Prostate gland (tissue), 2 donors: ENCODE measurements around the gene RCAN3. TPM values are rescaled to one million over a fixed set of nuclear protein-coding genes. Genes with fewer than 3 reads are reported as not detected.
"Not testable (repeated sequence)": the region's sequence is repeated elsewhere in the genome, so short reads cannot be mapped to it uniquely, and the experiment has no call there.

Source experiments
- DNase-seq: peaks from one replicate; pipeline ENCODE4 v3.0.0-alpha.2; 2019; ENCODE audit warnings: low spot score
- H3K27ac ChIP-seq, 2 donors: fragments of 200-600 bp; sonication (generic); 2 replicates each; pipeline ENCODE4 v1.5.1; 2017 to 2019
- H3K27me3 ChIP-seq: fragments of 200-600 bp; sonication (generic); replicated peaks from 2 replicates; pipeline ENCODE4 v1.5.1; 2019; ENCODE audit not compliant: insufficient read depth
- H3K36me3 ChIP-seq, 2 donors: fragments of 200-600 bp; sonication (generic); 1 replicate in 1 of 2; 2 replicates in 1 of 2; pipeline versions ENCODE4 v1.5.1 to v1.8.1; 2017 to 2019
- H3K4me1 ChIP-seq: fragments of 200-600 bp; sonication (generic); replicated peaks from 2 replicates; pipeline ENCODE4 v1.5.1; 2019
- H3K4me3 ChIP-seq, 2 donors: fragments of 200-600 bp; sonication (generic); 2 replicates each; pipeline ENCODE4 v1.5.1; 2017 to 2019
- H3K9me3 ChIP-seq: fragments of 200-600 bp; sonication (generic); 2 replicates; pipeline ENCODE4 v1.5.1; 2017
- POLR2A ChIP-seq: fragments of 450-650 bp; IDR thresholded peaks from one replicate; pipeline ENCODE4 v1.6.1; 2016; ENCODE audit warnings: antibody characterized with exemption, mild to moderate bottlenecking
- POLR2AphosphoS5 ChIP-seq: sonication (generic); formaldehyde crosslinking; IDR thresholded peaks from one replicate; pipeline ENCODE4 v1.6.1; 2017; ENCODE audit warnings: antibody characterized with exemption
- WGBS: methylation state at CpG from one replicate; pipeline ENCODE4 v1.1.5; 2018; 5-methylcytosine and 5-hydroxymethylcytosine counted together
- intact Hi-C: fragments of 100-400 bp; cut with DNase I; formaldehyde crosslinking; loops from one replicate; pipeline ENCODE4 v1.14.2; 2022
- total RNA-seq, 2 donors: library from RNA; depleted of rRNA; stranded (reverse); fragments of >200 nt; gene quantifications; one replicate each; pipeline ENCODE4 v1.1.0, GENCODE V29; 2016
- TF ChIP-seq, protein P1 (sequence below), 4 experiments: fragments of 200-600 bp in 2 of 4; fragments of 450-650 bp in 2 of 4; sonication (generic) in 2 of 4; IDR thresholded peaks; 1 replicate in 3 of 4; 2 replicates in 1 of 4; pipeline ENCODE4 v1.5.1; 2016 to 2019; ENCODE audit warnings: antibody characterized with exemption in 4 of 4, mild to moderate bottlenecking in 2 of 4, moderate library complexity in 2 of 4

Gene RCAN3
- total RNA-seq, 2 donors from 2014 or later: 50.8 to 238 TPM

DNA sequence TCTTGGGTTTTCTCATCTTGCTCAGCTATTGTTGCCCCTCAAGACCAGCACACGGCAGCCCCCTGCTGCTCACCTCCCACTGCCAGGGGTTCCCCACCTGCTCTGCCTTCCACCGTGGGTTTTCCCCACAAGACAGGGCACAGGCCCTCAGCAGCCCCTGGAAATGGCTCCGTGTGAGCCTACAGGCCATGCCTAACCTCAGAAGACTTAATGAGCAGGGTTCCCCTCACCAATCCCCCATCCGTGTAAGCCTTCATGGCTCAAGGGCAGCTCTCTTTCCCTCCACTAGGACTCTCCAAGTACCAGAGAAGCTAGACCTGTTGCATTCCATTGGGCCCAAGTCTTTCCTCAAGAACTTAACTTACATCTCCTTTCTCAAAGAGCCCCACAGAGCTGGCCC lies 18.4 kb upstream of the RCAN3 start:
- H3K27me3 ChIP-seq: no peaks in the 10 kb centered on the region
- no peak overlapping the region for H3K4me3 ChIP-seq
- WGBS: 77% methylated on average over 4 of the region's 4 CpGs
- no peaks in the 10 kb centered on the region for H3K4me1 ChIP-seq
- intact Hi-C loops: no loop called here
- no peak for DNase-seq
- H3K9me3 ChIP-seq: no peaks in the 10 kb centered on the region
- H3K27ac ChIP-seq: no peak overlapping the region
- no peaks in the 10 kb centered on the region for H3K36me3 ChIP-seq
- no peak for TF ChIP-seq POLR2A
- TF ChIP-seq POLR2AphosphoS5: no peak
- TF ChIP-seq, protein P1, sequence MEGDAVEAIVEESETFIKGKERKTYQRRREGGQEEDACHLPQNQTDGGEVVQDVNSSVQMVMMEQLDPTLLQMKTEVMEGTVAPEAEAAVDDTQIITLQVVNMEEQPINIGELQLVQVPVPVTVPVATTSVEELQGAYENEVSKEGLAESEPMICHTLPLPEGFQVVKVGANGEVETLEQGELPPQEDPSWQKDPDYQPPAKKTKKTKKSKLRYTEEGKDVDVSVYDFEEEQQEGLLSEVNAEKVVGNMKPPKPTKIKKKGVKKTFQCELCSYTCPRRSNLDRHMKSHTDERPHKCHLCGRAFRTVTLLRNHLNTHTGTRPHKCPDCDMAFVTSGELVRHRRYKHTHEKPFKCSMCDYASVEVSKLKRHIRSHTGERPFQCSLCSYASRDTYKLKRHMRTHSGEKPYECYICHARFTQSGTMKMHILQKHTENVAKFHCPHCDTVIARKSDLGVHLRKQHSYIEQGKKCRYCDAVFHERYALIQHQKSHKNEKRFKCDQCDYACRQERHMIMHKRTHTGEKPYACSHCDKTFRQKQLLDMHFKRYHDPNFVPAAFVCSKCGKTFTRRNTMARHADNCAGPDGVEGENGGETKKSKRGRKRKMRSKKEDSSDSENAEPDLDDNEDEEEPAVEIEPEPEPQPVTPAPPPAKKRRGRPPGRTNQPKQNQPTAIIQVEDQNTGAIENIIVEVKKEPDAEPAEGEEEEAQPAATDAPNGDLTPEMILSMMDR (IDR thresholded peaks at IDR 0.05): no peak

DNA sequence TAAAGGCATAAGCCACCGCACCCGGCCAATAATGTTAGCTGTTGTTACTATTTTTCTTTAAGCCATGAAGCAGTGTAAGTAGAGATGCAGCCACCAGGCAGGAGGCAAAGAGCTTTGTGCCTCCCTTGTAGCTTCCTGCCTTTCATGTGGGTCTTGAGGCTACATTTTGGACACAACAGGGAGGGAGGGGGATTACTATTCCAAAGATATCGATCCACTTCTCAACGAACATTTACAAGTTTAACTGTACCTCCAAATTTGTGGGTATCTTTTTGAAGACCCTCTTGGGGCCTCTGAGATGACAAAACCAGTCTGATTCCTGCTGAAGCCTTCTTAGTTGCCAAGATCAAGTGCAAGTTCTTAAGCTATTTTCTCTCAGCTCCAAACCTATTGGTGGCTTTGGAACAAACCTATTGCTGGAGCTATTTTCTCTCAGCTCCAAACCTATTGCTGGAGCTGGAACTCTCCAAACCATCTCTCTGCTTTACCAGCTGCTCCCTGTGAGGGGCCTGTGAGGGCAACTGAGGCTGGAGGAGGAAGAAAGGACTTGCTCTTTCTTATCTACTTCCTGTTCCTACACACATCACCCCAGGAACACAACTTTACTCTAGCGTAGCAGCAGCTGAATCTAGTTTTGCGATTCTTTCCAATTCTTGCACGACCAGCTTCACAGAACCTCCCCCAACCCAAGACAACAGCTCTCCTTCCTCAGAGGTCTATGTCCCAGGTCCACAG lies 16.1 kb upstream of the RCAN3 start:
- H3K27ac ChIP-seq: no peak overlapping the region
- H3K4me3 ChIP-seq: no peak overlapping the region
- DNase-seq: no peak
- no peaks in the 10 kb centered on the region for H3K36me3 ChIP-seq
- intact Hi-C loops: no loop called here
- no peaks in the 10 kb centered on the region for H3K27me3 ChIP-seq
- no peaks in the 10 kb centered on the region for H3K9me3 ChIP-seq
- H3K4me1 ChIP-seq: no peaks in the 10 kb centered on the region
- TF ChIP-seq POLR2A (no peak), POLR2AphosphoS5 (no peak)
- TF ChIP-seq, protein P1 (IDR thresholded peaks at IDR 0.05): no peak
- WGBS: 81% methylated on average over 7 of the region's 7 CpGs

DNA sequence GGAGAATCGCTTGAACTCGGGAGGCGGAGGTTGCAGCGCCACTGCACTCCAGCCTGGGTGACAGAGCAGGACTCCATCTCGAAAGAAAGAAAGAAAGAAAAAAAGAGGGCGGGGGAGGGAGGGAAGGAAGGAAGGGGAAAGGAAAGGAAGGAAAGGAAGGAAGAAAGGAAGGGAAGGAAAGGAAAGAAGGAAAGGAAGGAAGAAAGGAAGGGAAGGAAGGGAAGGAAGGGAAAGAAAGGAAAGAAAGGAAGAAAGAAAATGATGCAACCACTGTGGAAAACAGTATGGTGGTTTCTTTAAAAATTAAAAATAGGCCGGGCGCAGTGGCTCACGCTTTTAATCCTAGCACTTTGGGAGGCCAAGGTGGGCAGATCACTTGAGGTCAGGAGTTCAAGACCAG lies 15.2 kb upstream of the RCAN3 start:
- no peaks in the 10 kb centered on the region for H3K4me1 ChIP-seq
- no peaks in the 10 kb centered on the region for H3K9me3 ChIP-seq
- intact Hi-C loops: no loop called here
- H3K27me3 ChIP-seq: no peaks in the 10 kb centered on the region
- no peak for DNase-seq
- WGBS: 92% methylated on average over 9 of the region's 9 CpGs
- H3K27ac ChIP-seq: no peak overlapping the region
- no peaks in the 10 kb centered on the region for H3K36me3 ChIP-seq
- TF ChIP-seq POLR2AphosphoS5 (no peak), POLR2A (no peak)
- TF ChIP-seq, protein P1 (IDR thresholded peaks at IDR 0.05): no peak
- no peak overlapping the region for H3K4me3 ChIP-seq

DNA sequence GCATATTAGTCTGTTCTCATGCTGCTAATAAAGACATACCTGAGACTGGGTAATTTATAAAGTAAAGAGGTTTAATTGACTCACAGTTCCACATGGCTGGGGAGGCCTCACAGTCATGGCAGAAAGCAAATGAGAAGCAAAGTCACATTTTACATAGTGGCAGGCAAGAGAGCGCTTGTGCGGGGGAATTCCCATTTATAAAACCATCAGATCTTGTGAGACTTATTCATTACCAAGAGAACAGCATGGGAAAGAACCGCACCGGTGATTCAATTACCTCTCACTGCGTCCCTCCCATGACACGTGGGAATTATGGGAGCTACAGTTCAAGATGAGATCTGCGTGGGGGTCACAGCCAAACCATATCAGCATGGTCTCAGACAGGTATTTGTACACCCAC lies 14.5 kb upstream of the RCAN3 start:
- DNase-seq, H3K9me3 ChIP-seq, H3K27ac ChIP-seq, H3K27me3 ChIP-seq, H3K4me3 ChIP-seq, H3K36me3 ChIP-seq, H3K4me1 ChIP-seq, intact Hi-C loops: not testable (repeated sequence)
- 63% methylated on average over 7 of the region's 7 CpGs for WGBS

DNA sequence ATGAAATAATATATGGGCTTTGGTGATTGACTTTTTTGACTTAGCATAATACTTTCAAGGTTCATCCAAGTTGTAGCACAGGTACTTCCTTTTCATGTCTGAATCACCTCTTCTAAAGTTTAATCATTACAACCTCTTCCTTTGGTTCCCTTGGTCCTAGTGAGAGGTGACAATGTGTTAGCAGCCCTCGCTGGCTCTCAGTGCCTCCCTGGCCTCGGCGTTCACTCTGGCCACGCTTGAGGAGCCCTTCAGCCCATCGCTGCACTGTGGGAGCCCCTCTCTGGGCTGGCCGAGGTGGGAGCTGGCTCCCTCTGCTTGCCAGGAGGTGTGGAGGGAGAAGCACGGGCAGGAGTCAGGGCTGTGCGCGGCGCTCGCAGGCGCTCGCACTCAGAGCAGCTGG lies 13.0 kb upstream of the RCAN3 start:
- intact Hi-C loops: no loop called here
- no peak overlapping the region for H3K4me3 ChIP-seq
- DNase-seq: no peak
- no peaks in the 10 kb centered on the region for H3K4me1 ChIP-seq
- 98% methylated on average over 13 of the region's 13 CpGs for WGBS
- H3K9me3 ChIP-seq: no peaks in the 10 kb centered on the region
- H3K36me3 ChIP-seq: no peaks in the 10 kb centered on the region
- no peaks in the 10 kb centered on the region for H3K27me3 ChIP-seq
- no peak overlapping the region for H3K27ac ChIP-seq
- TF ChIP-seq, protein P1 (IDR thresholded peaks at IDR 0.05): no peak
- no peak for TF ChIP-seq POLR2AphosphoS5
- no peak for TF ChIP-seq POLR2A
